GM10248 (cell line): ENCODE results near the gene FBXW8.

Source experiments
- CTCF ChIA-PET: fragments of 300-600 bp; sonication (Branson Sonifier 250); formaldehyde crosslinking; extraction: SDS; loops from one replicate; lab custom pipeline; 2021; ENCODE audit warnings: antibody characterized with exemption; lab: Yijun Ruan, JAX
- POLR2A ChIA-PET: fragments of 350-650 bp; sonication (Branson Sonifier 250); formaldehyde crosslinking; extraction: SDS; loops from one replicate; lab custom pipeline; 2020; ENCODE audit warnings: antibody characterized with exemption; lab: Yijun Ruan, JAX
- DNase-seq: peaks from one replicate; pipeline ENCODE4 v3.0.0; 2012; ENCODE audit errors: extremely low spot score
- TF ChIP-seq, protein P1 (sequence below): IDR thresholded peaks from 2 replicates; pipeline ENCODE4 v1.5.1; 2012; ENCODE audit warnings: mild to moderate bottlenecking, low read depth; ENCODE audit errors: extremely low read depth, missing control alignments, control extremely low read depth

FBXW8 gene

DNA sequence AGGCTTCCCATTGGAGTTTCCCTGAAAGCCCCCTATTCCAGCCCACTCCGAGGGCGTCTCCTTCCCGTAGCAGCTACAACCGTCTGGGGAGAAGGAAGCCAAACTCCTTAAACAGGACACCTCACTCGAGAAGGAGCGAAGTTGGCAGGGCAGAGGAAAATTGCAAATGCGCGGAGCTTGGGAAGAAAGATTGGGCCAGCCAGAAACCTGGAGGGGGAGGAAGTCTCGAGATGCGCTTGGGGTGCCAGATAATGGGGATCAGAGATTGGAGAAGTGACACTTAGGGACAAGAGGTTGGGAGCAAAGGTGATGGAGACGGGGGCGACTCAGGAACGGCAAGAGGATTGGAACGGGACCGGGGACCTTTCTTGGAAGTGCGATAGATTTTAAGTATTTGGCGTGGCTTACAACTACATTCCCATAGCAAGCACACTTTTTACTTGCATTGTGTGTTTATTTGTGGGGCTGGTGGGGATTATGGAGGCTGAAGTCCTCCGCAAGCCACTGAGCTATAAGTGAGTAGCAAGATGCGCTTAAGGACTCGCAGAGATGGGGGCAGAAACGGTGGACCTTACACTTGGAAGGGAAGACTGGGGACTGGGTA lies 30.4 kb upstream of the FBXW8 start:
- CTCF ChIA-PET, result interaction anchor here (2.0 to 3.7 kb wide), 2 partner anchors 8 to 17 kb away, joined by 7 to 9 read pairs; no protein-coding TSS in a partner anchor
- TF ChIP-seq, protein P1, sequence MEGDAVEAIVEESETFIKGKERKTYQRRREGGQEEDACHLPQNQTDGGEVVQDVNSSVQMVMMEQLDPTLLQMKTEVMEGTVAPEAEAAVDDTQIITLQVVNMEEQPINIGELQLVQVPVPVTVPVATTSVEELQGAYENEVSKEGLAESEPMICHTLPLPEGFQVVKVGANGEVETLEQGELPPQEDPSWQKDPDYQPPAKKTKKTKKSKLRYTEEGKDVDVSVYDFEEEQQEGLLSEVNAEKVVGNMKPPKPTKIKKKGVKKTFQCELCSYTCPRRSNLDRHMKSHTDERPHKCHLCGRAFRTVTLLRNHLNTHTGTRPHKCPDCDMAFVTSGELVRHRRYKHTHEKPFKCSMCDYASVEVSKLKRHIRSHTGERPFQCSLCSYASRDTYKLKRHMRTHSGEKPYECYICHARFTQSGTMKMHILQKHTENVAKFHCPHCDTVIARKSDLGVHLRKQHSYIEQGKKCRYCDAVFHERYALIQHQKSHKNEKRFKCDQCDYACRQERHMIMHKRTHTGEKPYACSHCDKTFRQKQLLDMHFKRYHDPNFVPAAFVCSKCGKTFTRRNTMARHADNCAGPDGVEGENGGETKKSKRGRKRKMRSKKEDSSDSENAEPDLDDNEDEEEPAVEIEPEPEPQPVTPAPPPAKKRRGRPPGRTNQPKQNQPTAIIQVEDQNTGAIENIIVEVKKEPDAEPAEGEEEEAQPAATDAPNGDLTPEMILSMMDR, result no peak
- POLR2A ChIA-PET, result no interaction called here
- DNase-seq, result no peak

DNA sequence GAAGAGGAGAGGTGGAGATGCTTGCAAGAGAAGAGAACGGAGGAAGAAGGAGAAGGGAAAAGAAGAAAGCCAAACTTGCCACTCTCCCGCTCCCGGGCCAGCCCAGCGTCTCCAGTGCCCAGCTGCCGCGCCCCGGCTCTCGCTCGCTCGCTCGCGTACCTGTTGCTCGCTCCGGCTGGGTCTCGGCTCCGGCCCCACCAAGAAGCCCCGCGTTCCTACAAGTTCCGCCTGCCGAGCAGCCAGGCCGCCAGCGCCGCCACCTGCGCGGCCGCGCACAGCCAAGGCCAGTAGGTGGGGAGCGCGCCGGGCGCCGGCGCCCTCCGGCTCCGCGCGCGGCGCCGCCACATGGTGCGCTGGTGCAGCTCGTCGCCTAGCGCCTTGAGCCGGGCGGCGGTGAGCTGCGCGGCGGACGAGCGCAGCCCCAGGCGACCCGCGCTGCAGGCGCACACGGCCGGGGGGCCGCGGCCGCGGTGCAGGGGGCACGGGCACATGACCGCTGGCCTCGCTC lies 29.9 kb upstream of the FBXW8 start:
- ChIA-PET POLR2A (no interaction called here), CTCF (interaction anchor here (1.1 to 3.7 kb wide), 4 partner anchors 9 to 24 kb away, joined by 3 to 9 read pairs (median 7); no protein-coding TSS in a partner anchor)
- peak; percentile 69 for DNase-seq
- TF ChIP-seq, protein P1, result peak; percentile 24

DNA sequence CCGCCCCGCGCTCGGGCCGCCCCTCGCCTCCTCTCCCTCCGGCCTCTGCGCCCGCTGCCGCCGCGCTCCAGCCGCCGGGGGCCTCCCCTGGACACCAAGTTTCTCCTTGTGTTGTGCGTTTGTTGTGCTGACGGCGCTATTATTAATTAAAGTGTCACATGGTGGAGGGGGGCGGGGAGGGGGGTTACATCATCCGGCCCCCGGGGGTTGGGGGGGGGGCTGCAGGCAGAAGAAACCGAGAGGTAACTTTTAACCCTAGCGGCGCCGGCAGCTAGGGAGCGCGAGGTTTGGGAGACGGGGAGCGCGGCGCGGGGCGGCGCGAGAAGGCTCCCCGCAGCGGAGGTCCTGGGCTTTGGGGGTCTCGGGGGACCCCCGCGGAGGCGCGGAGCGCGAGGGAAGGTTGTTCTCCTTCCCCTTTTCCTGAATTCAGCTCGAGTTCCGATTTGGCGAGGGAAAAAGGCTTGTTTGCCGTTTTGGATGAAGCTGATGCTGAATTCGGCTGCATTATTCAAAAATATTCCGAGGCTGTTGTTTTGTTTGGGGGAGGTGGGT lies 29.3 kb upstream of the FBXW8 start, which contains the start of gene HRK:
Gene HRK (minus strand): TSS at position 117 of the 552 bp plus-strand sequence. CDS start 134 bp downstream, outside the sequence.
- ChIA-PET CTCF (interaction anchor here (1.1 to 3.7 kb wide), 4 partner anchors 9 to 24 kb away, joined by 3 to 9 read pairs (median 7); no protein-coding TSS in a partner anchor), POLR2A (no interaction called here)
- TF ChIP-seq, protein P1, result no peak
- DNase-seq, result no peak

DNA sequence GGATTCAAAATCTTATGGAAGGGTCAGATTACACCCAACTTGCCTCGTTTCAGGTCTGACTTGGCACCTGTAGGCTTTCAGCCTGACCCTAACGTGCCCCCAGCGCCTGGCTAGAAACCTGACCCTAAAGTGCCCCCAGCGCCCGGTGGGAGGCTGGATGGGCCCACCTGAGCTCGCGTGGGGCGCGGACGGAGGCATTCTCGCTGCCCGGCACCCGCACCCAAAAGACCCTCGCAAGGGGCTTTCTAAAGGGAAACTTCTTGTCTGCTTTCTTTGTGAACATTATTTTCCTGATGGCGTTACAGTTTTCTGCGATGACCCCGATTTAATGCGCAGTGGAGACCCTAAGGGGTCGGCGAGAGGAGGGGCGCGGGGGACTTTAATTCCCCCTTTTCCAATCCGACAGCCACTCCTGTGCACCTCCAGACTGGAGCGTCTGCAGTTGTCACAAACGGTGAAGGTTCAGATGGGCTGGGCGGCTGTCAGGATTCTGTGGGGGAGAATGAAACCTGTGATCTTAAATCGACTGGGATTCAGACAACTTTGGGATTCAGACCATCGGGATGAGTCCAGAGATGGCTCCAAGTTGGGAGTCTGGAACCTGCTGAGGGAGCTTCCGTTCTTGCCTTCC lies 28.8 kb upstream of the FBXW8 start:
- TF ChIP-seq, protein P1, result no peak
- ChIA-PET POLR2A (no interaction called here), CTCF (interaction anchor here (0.6 to 3.7 kb wide), 10 partner anchors 10 to 179 kb away, joined by 3 to 14 read pairs (median 4); no protein-coding TSS in a partner anchor)
- DNase-seq, result no peak

DNA sequence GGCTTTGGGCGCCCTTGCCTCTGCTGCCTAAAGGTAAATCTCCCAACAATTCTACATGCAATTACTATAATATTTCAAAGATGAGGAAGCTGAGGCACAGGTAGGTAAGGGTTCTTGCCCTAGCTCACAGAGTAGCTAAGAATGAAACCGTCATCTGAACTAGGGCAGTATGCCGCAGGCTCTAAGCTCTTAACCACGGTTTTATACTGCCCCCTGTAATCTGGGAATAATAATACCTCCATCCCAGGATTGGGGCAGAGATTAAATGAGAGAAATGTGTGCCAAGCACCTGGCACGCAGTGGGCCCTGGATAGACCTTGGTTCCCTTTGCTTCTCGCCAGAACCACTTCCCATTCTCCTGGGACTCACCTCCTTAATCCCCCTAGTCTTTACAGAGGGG lies 28.0 kb upstream of the FBXW8 start:
- DNase-seq, result peak; percentile 26
- POLR2A ChIA-PET, result no interaction called here
- TF ChIP-seq, protein P1, result peak; percentile 13
- CTCF ChIA-PET, result interaction anchor here (0.6 to 3.7 kb wide), 9 partner anchors 11 to 179 kb away, joined by 3 to 14 read pairs (median 4); no protein-coding TSS in a partner anchor

DNA sequence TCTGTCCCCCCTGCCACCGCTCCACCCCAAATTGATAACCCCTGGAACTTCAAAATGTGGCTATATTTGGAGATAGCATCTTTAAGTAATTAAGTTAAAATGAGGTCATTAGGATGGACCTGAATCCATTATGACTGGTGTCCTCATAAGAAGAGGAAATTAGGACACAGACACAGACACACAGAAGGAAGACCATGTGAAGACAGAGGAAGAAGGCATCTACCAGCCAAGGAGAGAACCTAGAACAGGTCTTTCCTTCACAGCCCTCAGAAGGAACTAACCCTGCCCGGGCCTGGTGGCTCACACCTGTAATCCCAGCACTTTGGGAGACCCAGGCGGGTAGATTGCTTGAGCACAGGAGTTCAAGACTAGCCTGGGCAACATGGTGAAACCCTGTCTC lies 25.9 kb upstream of the FBXW8 start:
- ChIA-PET CTCF (no interaction called here), POLR2A (no interaction called here)
- DNase-seq, result no peak
- TF ChIP-seq, protein P1, result no peak
